ENCODE data around the gene ZNF624.
"Not testable (repeated sequence)": the region's sequence is repeated elsewhere in the genome, so short reads cannot be mapped to it uniquely, and the experiment has no call there.

Gene ZNF624

GRCh38 chr17:16653367-16654041, at the start of gene ZNF624:
TSS of gene ZNF624 (minus strand) at chr17:16653850.
- peak; percentile 82 for DNase-seq

- DNase-seq: not testable (repeated sequence)
Measured at GRCh38 chr17:16697603-16698002, 44.0 kb upstream of the ZNF624 start.

GRCh38 chr17:16690447-16690846, 36.8 kb upstream of the ZNF624 start:
- DNase-seq: not testable (repeated sequence)

GRCh38 chr17:16689731-16690281, 36.2 kb upstream of the ZNF624 start, which contains the start of gene CCDC144A:
TSS of gene CCDC144A (plus strand) at chr17:16690241. CDS start at chr17:16690401, 160 bp downstream.
- DNase-seq: not testable (repeated sequence)

- not testable (repeated sequence) for DNase-seq
Measured at GRCh38 chr17:16687151-16687550, 33.5 kb upstream of the ZNF624 start.

- DNase-seq: not testable (repeated sequence)
Measured at GRCh38 chr17:16686019-16686418, 32.4 kb upstream of the ZNF624 start.

- DNase-seq: not testable (repeated sequence)
Measured at GRCh38 chr17:16683290-16684138, 29.9 kb upstream of the ZNF624 start.

- no peak for DNase-seq
Measured at GRCh38 chr17:16676676-16677268, 23.1 kb upstream of the ZNF624 start.

GRCh38 chr17:16666907-16667636, 13.4 kb upstream of the ZNF624 start:
- DNase-seq: not testable (repeated sequence)

GRCh38 chr17:16666553-16666906, 12.9 kb upstream of the ZNF624 start:
- DNase-seq: not testable (repeated sequence)

GRCh38 chr17:16662936-16663335, 9.3 kb upstream of the ZNF624 start:
- DNase-seq: no peak

- no peak for DNase-seq
Measured at GRCh38 chr17:16661217-16661616, 7.6 kb upstream of the ZNF624 start.

GRCh38 chr17:16652847-16653366, 743 bp downstream of the ZNF624 start:
- no peak for DNase-seq

- DNase-seq: no peak
Measured at GRCh38 chr17:16652252-16652651, 1.4 kb downstream of the ZNF624 start.

- no peak for DNase-seq
Measured at GRCh38 chr17:16649585-16649984, 4.1 kb downstream of the ZNF624 start.

- DNase-seq: no peak
Measured at GRCh38 chr17:16639438-16639837, 14.2 kb downstream of the ZNF624 start.

GRCh38 chr17:16623282-16623681, 30.4 kb downstream of the ZNF624 start:
- DNase-seq: no peak

GRCh38 chr17:16622540-16623277, 30.9 kb downstream of the ZNF624 start:
- no peak for DNase-seq

GRCh38 chr17:16617481-16618060, 36.1 kb downstream of the ZNF624 start:
- DNase-seq: no peak

- no peak for DNase-seq
Measured at GRCh38 chr17:16599537-16599936, 54.1 kb downstream of the ZNF624 start.
